ENCODE data around the gene ZNHIT3. TPM values are rescaled to one million over a fixed set of nuclear protein-coding genes. Genes with fewer than 3 reads are reported as not detected.
"Not testable (repeated sequence)": the region's sequence is repeated elsewhere in the genome, so short reads cannot be mapped to it uniquely, and the experiment has no call there.

The ZNHIT3 gene
- total RNA-seq, 2 donors from 2014 or later = 21.1 to 32.4 TPM

DNA sequence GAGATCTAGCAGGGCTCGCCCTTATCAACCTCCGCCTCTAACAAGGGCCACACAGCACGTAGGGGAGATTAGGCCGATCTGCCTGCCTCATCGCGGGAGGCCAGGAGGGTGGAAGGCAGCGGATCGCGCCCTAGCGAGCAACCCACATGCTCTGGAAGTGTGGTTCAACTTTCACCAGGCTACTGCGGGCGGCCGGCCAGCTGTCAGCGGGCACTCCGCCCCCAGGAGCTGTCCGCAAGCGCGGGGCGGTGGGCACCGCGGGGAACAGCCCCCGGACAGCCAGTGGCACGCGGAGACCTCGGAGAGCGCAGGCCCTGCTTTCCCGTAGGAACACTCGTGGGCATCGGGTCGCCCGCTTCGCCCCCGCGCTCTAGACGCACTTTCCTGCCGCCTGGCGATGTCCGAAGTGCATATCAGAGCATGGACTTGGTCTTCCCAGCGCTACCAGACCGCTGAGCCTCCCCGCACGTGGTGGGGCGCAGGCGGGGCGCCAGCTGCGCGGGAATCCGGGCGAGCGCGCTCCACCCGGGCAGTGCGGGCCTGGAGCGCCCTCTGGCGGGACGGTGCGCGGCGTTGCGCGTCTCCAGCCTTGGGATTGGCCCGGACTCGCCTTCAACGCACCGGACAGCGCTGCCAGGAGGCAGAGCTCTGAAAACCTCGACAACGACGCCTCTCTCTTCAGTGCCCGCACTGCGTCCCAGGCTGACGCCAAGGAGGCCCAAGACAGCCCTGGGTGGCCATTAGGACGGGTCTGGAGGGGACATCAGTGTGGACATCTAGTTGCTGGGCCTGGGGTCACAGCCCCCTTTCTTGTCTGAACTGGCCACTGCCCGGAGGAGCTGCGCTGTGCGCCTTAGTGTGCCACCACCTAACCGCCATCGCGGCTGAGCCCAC is 3.6 kb upstream of the ZNHIT3 start:
- H3K4me1 ChIP-seq = peaks cover 27% of the 10 kb centered on the region
- WGBS, 2 donors = 5 to 16% methylated on average over 6 to 72 of the region's 79 CpGs
- DNase-seq (peak; percentile 85 to 91 (median 86)), ATAC-seq (peak; percentile 82)
- no peaks in the 10 kb centered on the region for H3K9me3 ChIP-seq
- intact Hi-C loops (cut with DNase I) = no loop called here
- TF ChIP-seq, protein P1, sequence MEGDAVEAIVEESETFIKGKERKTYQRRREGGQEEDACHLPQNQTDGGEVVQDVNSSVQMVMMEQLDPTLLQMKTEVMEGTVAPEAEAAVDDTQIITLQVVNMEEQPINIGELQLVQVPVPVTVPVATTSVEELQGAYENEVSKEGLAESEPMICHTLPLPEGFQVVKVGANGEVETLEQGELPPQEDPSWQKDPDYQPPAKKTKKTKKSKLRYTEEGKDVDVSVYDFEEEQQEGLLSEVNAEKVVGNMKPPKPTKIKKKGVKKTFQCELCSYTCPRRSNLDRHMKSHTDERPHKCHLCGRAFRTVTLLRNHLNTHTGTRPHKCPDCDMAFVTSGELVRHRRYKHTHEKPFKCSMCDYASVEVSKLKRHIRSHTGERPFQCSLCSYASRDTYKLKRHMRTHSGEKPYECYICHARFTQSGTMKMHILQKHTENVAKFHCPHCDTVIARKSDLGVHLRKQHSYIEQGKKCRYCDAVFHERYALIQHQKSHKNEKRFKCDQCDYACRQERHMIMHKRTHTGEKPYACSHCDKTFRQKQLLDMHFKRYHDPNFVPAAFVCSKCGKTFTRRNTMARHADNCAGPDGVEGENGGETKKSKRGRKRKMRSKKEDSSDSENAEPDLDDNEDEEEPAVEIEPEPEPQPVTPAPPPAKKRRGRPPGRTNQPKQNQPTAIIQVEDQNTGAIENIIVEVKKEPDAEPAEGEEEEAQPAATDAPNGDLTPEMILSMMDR (IDR thresholded peaks at IDR 0.05) = peak; percentile 73 to 99 (median 91)
- TF ChIP-seq POLR2A (IDR thresholded peaks at IDR 0.05) = peak in 1 of 3 donors; percentile 9
- H3K36me3 ChIP-seq (replicated peaks in 1 of 2; ENCODE audit: insufficient read depth in 1 of 2, low read depth in 2 of 2) = no peaks in the 10 kb centered on the region
- H3K4me3 ChIP-seq = peak overlapping the region in 1 of 2 donors; percentile 9
- peak overlapping the region in 2 of 4 donors; percentile 21 to 32 for H3K27ac ChIP-seq
- no peaks in the 10 kb centered on the region for H3K27me3 ChIP-seq

- ATAC-seq; H3K9me3 ChIP-seq; intact Hi-C loops (cut with DNase I); H3K27ac ChIP-seq; H3K27me3 ChIP-seq; DNase-seq; H3K36me3 ChIP-seq (replicated peaks in 1 of 2; ENCODE audit: insufficient read depth in 1 of 2, low read depth in 2 of 2); H3K4me3 ChIP-seq: not testable (repeated sequence)
- WGBS, 2 donors = 81 to 83% methylated on average over 7 of the region's 7 CpGs
- H3K4me1 ChIP-seq = peaks cover 31% of the 10 kb centered on the region
Observed at GRCh38 chr17:36484021-36484420, 2.5 kb upstream of the ZNHIT3 start.

GRCh38 chr17:36485027-36485426 is 1.5 kb upstream of the ZNHIT3 start:
- no peaks in the 10 kb centered on the region for H3K27me3 ChIP-seq
- H3K9me3 ChIP-seq = no peaks in the 10 kb centered on the region
- WGBS, 2 donors = 81 to 89% methylated on average over 5 to 7 of the region's 8 CpGs
- DNase-seq (no peak), ATAC-seq (no peak)
- no peak overlapping the region for H3K4me3 ChIP-seq
- no peak overlapping the region for H3K27ac ChIP-seq
- intact Hi-C loops (cut with DNase I) = no loop called here
- TF ChIP-seq POLR2A (IDR thresholded peaks at IDR 0.05) = no peak
- TF ChIP-seq, protein P1 (IDR thresholded peaks at IDR 0.05) = no peak
- no peaks in the 10 kb centered on the region for H3K36me3 ChIP-seq (replicated peaks in 1 of 2; ENCODE audit: insufficient read depth in 1 of 2, low read depth in 2 of 2)
- H3K4me1 ChIP-seq = peaks cover 31% of the 10 kb centered on the region

DNA sequence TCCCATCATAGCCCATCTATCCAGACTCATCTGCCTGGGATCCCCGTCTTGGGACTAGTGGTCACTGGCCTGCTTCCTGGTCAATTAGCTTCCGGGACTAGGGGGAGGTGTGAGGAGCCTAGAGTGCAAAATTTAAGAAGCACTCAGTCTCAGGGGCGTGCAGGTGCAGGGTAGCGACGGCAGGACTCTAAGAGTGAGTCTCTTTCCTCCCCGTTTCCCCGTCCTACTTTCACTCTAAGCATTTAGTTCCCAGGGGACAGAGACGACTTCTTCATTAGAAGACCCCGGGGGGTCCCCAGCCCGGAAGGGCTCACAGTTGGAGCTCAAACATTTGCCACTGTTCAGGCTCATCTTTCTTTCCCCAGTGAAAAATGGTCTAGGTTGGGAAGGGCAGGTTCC is 677 bp upstream of the ZNHIT3 start:
- no peaks in the 10 kb centered on the region for H3K36me3 ChIP-seq (replicated peaks in 1 of 2; ENCODE audit: insufficient read depth in 1 of 2, low read depth in 2 of 2)
- peaks cover 31% of the 10 kb centered on the region for H3K4me1 ChIP-seq
- 31 to 38% methylated on average over 10 of the region's 10 CpGs for WGBS, 2 donors
- H3K27me3 ChIP-seq = no peaks in the 10 kb centered on the region
- DNase-seq (no peak), ATAC-seq (no peak)
- TF ChIP-seq POLR2A (IDR thresholded peaks at IDR 0.05) = no peak
- TF ChIP-seq, protein P1 (IDR thresholded peaks at IDR 0.05) = no peak
- peak overlapping the region in 1 of 2 donors; percentile 89 for H3K4me3 ChIP-seq
- H3K27ac ChIP-seq = peak overlapping the region in 3 of 4 donors; percentile 24 to 78 (median 77)
- intact Hi-C loops (cut with DNase I) = no loop called here
- no peaks in the 10 kb centered on the region for H3K9me3 ChIP-seq

DNA sequence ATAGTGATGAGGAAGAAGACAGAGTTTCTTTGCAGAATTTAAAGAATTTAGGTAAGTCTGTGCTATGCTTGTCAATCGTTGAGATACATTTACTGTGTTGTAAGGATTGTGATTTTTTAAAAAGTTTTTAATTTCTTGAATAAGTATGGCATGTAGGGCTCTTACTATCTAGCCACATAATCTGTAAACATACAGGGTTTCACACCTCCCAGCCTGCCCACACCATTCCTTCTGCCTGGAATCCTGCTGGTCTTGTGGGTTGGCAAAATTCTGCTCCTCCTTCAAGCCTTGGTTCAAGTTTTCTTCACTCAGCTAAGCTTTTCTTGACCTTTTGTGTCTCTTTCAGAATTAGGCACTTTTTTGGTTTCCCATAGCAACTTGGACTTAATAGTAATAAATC is 7.5 kb downstream of the ZNHIT3 start:
- Histone ChIP-seq H3K27ac (no peak overlapping the region), H3K36me3 (replicated peaks in 1 of 2; ENCODE audit: insufficient read depth in 1 of 2, low read depth in 2 of 2) (peaks cover 4 to 19% of the 10 kb centered on the region in 2 donors), H3K9me3 (no peaks in the 10 kb centered on the region), H3K4me3 (no peak overlapping the region), H3K27me3 (no peaks in the 10 kb centered on the region), H3K4me1 (peaks cover 7% of the 10 kb centered on the region)
- intact Hi-C loops (cut with DNase I) = no loop called here
- ATAC-seq = no peak
- WGBS, 2 donors = 82 to 86% methylated on average over 1 of the region's 1 CpG
- TF ChIP-seq, protein P1 (IDR thresholded peaks at IDR 0.05) = no peak
- TF ChIP-seq POLR2A (IDR thresholded peaks at IDR 0.05) = no peak
- no peak for DNase-seq
